GM13976 (cell line): ENCODE results near the gene ADCY2.

Experiments
- DNase-seq: peaks from one replicate; pipeline ENCODE4 v3.0.0; 2012; ENCODE audit warnings: low spot score
- CTCF ChIP-seq: IDR thresholded peaks from 2 replicates; pipeline ENCODE4 v1.5.1; 2012; ENCODE audit warnings: borderline replicate concordance, mild to moderate bottlenecking; ENCODE audit not compliant: insufficient read depth; ENCODE audit errors: extremely low read depth, missing control alignments, control extremely low read depth
- in situ Hi-C: fragments of 300-500 bp; cut with MboI; formaldehyde crosslinking; loops from one replicate; pipeline ENCODE4 v1.12.0; 2022; ENCODE audit warnings: low sequenced_read_pairs, mixed read lengths, inconsistent platforms; ENCODE audit not compliant: unreplicated experiment

Gene ADCY2

GRCh38 chr5:7367780-7368179 lies 28.2 kb upstream of the ADCY2 start:
- TF ChIP-seq CTCF: no peak
- no peak for DNase-seq
- in situ Hi-C loops: no loop called here

- no peak for TF ChIP-seq CTCF
- in situ Hi-C loops: no loop called here
- no peak for DNase-seq
These were observed 23.5 kb upstream of the ADCY2 start for GRCh38 chr5:7372399-7372798.

DNA sequence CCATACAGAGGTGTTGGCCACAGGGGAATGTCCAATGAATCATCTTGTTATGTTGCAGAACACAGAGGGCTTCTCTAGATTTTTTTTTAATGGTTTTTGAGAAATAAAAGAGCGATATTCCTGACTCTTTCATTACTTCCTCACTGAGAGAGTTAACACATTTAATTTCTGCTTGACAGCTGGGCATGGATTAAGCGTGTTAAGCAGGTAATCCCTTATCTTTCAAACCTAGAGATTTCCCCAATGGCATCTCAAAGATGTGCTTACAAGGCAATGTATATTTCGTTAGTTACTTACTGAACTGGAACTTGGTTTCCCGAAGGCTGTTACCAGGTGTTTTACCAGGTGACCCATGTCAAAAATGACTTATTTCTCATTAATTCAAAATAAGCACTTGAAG lies 21.8 kb upstream of the ADCY2 start:
- in situ Hi-C loops: no loop called here
- DNase-seq: no peak
- TF ChIP-seq CTCF: no peak

- no peak for DNase-seq
- in situ Hi-C loops: no loop called here
- no peak for TF ChIP-seq CTCF
These were observed 20.5 kb upstream of the ADCY2 start for GRCh38 chr5:7375457-7375856.

GRCh38 chr5:7376871-7377270 lies 19.1 kb upstream of the ADCY2 start:
- DNase-seq: no peak
- in situ Hi-C loops: no loop called here
- no peak for TF ChIP-seq CTCF

GRCh38 chr5:7377761-7378160 lies 18.2 kb upstream of the ADCY2 start:
- no peak for TF ChIP-seq CTCF
- DNase-seq: no peak
- in situ Hi-C loops: no loop called here

DNA sequence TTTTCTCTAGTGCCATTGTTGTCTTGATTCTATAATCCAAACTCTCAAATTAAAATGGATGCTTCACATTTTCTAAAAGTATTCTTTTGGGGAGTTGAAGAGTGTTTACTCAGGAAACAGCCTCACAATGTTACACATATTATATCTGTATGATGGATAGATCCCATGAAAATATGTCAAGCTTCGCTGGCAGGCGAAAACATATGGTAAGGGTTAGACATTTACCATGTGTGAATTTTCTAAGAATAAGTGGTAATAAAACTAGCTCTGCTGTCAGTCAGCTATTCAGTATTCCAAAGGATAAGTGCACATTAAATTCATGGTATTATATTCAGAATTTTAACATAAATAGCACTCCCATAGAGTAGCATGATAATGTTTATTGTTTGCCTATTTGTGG lies 13.3 kb upstream of the ADCY2 start:
- no peak for DNase-seq
- TF ChIP-seq CTCF: no peak
- in situ Hi-C loops: no loop called here
